ENCODE data around the gene ABCC10.
A peak's percentile ranks its signal among the peaks of the same experiment; 100 is the strongest.
"Not testable (repeated sequence)": the region's sequence is repeated elsewhere in the genome, so short reads cannot be mapped to it uniquely, and the experiment has no call there.

ABCC10 gene

GRCh38 chr6:43445576-43445975, 18.2 kb downstream of the ABCC10 start:
- DNase-seq, result no peak

DNA sequence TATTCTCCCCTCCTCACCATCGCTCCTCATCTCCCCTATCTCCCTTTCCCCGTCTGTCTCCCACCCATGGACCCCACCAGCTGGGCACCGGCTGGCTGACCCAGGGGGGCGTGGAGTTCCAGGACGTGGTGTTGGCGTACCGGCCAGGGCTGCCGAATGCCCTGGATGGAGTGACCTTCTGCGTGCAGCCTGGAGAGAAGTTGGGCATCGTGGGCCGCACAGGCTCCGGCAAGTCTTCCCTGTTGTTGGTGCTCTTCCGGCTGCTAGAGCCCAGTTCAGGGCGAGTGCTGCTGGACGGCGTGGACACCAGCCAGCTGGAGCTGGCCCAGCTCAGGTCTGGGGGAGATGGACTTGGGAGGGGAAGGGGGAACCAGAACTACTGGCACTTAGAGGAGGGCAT, 20.3 kb downstream of the ABCC10 start:
- DNase-seq, result no peak

- DNase-seq, result no peak
These were observed 21.6 kb downstream of the ABCC10 start for GRCh38 chr6:43448916-43449315.

- DNase-seq, result no peak
These were observed 23.4 kb downstream of the ABCC10 start for GRCh38 chr6:43450699-43451131.

DNA sequence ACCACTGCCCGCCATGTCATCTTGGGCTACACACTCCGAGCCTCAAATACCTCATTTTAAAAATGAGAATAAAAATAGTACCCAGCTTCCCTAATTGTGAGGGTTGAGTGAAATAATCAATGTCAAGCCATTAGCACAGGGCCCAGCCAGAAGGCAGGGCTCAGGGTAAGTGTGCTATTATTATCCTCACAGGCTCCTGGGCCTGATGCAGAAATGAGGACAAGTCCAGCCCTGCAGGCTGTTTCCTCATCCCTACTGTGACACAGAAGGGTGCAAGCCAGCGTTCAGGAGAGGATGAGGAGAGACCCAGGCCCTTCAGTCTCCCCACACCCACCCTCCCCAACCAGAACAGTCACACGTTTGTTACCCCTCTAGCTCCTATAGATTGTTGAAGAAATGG, 24.0 kb downstream of the ABCC10 start:
- DNase-seq, result no peak

DNA sequence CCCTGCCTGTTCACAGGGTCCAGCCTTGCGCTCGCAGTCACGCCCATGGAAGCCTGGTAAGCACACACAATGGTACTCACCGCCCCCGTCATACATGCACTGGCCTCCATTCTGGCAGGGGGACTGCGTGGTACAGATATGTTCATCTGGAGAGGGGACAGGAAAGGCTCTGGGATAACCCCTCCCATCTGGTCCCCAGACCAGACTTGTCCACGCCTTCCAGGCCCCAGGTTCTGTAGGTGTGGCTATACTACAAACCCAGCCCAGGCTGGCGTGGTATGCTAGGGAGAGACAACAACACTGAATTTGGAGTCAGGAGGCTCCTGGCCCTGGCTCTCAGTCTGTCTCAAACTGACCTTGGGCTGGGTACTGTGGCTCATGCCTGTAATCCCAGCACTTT, 24.6 kb downstream of the ABCC10 start:
- DNase-seq, result no peak

- no peak for DNase-seq
These were observed 25.6 kb downstream of the ABCC10 start for GRCh38 chr6:43452896-43453295.

- DNase-seq, result no peak
These were observed 26.5 kb downstream of the ABCC10 start for GRCh38 chr6:43453831-43454230.

DNA sequence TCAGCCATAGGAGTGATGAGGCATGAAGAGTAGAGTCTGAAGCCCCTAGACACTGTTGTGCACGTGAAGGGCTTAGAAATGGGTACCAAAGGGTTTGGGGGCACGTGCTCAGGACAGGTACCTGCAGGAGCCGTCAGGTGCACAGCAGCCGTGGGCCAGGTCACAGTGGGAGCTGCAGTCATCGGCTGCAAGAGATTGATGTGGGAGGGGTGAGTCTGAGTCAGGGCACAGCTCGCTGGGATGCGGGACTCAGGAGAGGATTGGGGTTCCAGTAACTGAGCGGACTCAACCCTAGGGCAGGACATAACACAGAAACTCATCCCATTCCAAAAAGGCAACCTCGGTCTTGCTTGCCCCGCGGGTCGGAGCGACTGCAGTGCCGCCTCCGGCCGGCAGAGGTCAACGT, 27.0 kb downstream of the ABCC10 start:
- peak in 3 of 4 experiments; percentile 18 to 57 (median 44) for DNase-seq

- DNase-seq, result peak in 2 of 4 experiments; percentile 15 to 45
These were observed 27.6 kb downstream of the ABCC10 start for GRCh38 chr6:43454696-43455530.

- DNase-seq, result peak in 3 of 4 experiments; percentile 15 to 48 (median 19)
These were observed 28.4 kb downstream of the ABCC10 start, which contains the start of gene DLK2 for GRCh38 chr6:43455531-43456428. TSS of gene DLK2 (minus strand) at chr6:43455548. CDS start at chr6:43454825, 723 bp downstream.

GRCh38 chr6:43457643-43458042, 30.3 kb downstream of the ABCC10 start:
- DNase-seq, result no peak

GRCh38 chr6:43458154-43458553, 30.8 kb downstream of the ABCC10 start:
- DNase-seq, result not testable (repeated sequence)

DNA sequence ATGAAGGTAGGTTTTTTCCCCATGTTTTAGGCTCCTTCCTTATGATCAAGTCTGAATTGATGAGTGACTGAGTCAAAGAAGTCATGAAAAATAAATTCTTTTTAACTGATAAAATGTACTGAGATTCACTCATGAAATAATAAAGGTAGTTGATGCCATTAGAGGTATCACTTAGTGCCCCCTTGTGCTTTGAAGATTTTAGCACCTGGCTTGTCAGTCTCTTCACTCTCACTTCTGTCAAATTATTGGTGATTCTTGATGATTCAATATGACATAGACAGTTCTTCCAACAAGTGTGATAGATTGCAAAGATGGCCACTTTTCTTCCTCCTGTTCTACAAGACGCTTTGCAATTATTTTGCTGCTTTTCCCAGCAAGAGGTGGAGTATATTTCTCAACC, 32.2 kb downstream of the ABCC10 start:
- no peak for DNase-seq

DNA sequence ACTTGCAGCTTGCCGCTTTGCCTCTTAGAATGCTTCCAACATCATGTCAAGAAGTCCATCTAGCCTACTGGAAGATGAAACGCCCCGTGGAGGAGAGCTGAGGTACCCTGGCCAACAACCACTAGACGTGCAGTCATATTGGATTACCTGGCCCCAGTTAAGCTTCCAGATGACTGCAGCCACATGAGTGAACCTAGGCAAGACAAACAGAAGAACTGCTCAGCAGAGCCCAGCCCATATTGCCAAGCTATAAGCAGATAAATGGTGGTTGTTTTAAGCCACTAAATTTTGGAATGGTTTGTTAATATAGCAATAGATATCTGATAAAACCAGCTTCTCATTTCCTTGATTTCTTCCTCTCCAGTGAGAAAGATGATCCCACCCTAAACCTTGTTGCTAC, 32.7 kb downstream of the ABCC10 start:
- DNase-seq, result no peak

GRCh38 chr6:43461936-43462335, 34.6 kb downstream of the ABCC10 start:
- DNase-seq, result no peak

DNA sequence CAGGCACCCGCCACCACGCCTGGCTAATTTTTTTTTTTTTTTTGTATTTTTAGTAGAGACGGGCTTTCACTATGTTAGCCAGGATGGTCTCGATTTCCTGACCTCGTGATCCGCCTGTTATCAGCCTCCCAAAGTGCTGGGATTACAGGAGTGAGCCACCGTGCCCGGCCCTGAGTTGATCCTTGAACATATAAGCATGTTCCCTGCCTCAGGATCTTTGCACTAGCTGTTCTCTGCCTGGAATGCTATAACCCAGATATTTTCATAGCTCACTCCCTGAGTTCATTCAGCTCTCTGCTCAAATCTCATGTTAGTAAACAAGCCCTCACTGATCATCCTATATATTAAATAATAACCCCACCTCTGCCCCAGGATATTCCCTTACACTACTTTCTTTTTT, 37.0 kb downstream of the ABCC10 start:
- DNase-seq, result no peak

DNA sequence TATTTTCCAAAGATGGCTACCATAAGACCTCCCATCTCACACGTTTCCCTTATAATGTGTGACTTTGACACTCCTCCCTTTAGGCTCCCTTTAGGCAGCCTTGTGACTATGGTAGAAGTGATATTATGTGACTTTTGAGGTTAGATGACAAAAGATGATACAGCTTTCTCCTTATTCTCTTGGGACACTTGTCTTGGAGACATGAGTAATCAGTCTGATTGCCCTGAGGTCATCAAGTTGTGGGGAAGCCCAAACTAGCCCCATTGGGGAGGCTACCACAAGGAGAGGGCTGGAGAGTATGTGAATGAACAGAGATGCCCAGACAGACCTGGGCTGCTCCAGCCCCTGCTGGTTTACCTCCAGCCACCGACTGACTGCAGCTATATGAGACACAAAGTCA, 38.6 kb downstream of the ABCC10 start:
- no peak for DNase-seq

DNA sequence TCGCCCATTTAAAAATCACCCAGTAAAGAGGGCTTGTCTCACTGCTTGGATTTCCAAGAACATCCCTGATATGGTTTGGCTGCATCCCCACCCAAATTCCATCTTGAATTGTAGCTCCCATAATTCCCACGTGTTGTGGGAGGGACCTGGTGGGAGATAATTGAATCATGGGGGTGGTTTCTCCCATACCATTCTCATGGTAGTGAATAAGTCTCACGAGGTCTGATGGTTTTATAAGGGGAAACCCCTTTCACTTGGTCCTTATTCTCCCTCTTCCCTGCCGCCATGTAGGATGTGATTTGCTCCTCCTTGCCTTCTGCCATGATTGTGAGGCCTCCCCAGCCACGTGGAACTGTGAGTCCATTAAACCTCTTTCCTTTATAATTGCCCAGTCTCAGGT, 39.9 kb downstream of the ABCC10 start:
- DNase-seq, result not testable (repeated sequence)

- no peak for DNase-seq
These were observed 40.4 kb downstream of the ABCC10 start for GRCh38 chr6:43467752-43468151.

- DNase-seq, result no peak
These were observed 40.9 kb downstream of the ABCC10 start for GRCh38 chr6:43468240-43468639.

DNA sequence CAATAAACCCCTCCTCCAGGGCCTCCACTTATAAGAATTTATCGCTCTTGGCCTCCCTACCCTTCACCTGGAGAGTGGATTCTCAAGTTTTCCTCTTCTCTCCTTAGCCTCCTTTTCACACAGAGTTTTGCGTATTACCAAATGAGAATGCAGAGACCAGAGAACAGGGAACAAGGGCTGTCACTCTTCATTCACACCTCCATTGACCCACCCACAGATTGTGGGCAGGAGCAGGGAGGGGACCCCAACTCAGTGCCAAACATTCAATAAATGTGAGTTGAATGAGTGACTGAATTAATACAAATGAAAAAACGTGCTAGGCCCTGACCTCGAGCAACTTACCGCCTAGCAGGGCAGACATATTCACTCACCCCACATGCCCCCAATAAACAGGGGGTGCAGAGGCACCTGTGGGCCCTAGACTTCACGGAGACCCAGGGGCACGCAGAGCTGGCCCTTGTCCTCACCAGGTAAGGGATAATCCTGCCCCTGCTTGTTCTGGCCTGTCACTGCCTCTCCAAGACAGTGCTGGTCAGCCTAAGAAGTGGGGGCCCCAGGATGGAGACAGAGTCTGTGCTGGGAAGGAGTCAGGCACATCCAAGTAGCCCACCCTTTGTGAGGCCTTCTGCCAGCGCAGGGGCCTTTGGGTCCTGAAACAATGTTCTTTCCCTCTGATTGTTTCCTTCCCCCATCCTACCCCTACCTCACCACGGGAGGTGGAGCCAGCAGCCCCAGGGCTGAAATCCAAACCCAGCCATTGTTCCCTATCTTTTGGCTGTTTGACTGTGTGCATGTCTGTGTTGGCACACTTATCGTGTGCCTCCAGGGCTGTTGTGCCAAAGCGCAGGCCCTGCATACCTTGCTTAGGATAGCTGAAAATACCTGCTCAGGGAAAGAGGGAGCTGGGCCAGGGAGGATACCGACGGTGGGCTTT, 41.7 kb downstream of the ABCC10 start:
- DNase-seq, result no peak

- DNase-seq, result no peak
These were observed 42.6 kb downstream of the ABCC10 start for GRCh38 chr6:43469947-43470346.
